Transverse colon (tissue), 4 donors: ENCODE data around the gene PPP1R9B. TPM values are rescaled to one million over a fixed set of nuclear protein-coding genes. Genes with fewer than 3 reads are reported as not detected.

Source experiments
- DNase-seq: peaks from one replicate; pipeline ENCODE4 v3.0.0-alpha.2; 2019
- H3K27ac ChIP-seq, 4 donors: fragments of 200-600 bp; sonication (generic); 2 replicates each; pipeline ENCODE4 v1.5.1; 2016 to 2018; ENCODE audit warnings: inconsistent platforms in 4 of 4
- H3K27me3 ChIP-seq: fragments of 200-600 bp; sonication (generic); 2 replicates; pipeline ENCODE4 v1.5.1; 2017; ENCODE audit warnings: inconsistent platforms
- H3K36me3 ChIP-seq, 4 donors: fragments of 200-600 bp; sonication (generic); 2 replicates each; pipeline ENCODE4 v1.5.1; 2017 to 2019; ENCODE audit warnings: inconsistent platforms in 4 of 4
- H3K4me1 ChIP-seq, 4 donors: fragments of 200-600 bp; sonication (generic); 2 replicates each; pipeline ENCODE4 v1.5.1; 2017 to 2020; ENCODE audit warnings: inconsistent platforms in 4 of 4
- H3K4me3 ChIP-seq, 4 donors: fragments of 200-600 bp; sonication (generic); 1 replicate in 1 of 4; 2 replicates in 3 of 4; pipeline versions ENCODE4 v1.5.1 to v1.6.1; 2017 to 2019; ENCODE audit warnings: inconsistent platforms in 4 of 4
- H3K9me3 ChIP-seq, 2 donors: fragments of 200-600 bp; sonication (generic); 2 replicates each; pipeline ENCODE4 v1.5.1; 2017 to 2019; ENCODE audit warnings: inconsistent platforms in 2 of 2
- EP300 ChIP-seq: sonication (generic); formaldehyde crosslinking; IDR thresholded peaks from one replicate; pipeline ENCODE4 v1.6.1; 2017; ENCODE audit warnings: antibody characterized with exemption, low read depth
- POLR2A ChIP-seq: fragments of 450-650 bp; IDR thresholded peaks from one replicate; pipeline ENCODE4 v1.6.1; 2016; ENCODE audit warnings: antibody characterized with exemption, mild to moderate bottlenecking, moderate library complexity
- POLR2AphosphoS5 ChIP-seq, 3 donors: sonication (generic); formaldehyde crosslinking; IDR thresholded peaks; one replicate each; pipeline ENCODE4 v1.6.1; 2016; ENCODE audit warnings: antibody characterized with exemption in 3 of 3
- WGBS, 2 donors: methylation state at CpG; one replicate each; pipeline ENCODE4 v1.1.5; 2018; ENCODE audit warnings: low coverage in 1 of 2; 5-methylcytosine and 5-hydroxymethylcytosine counted together
- in situ Hi-C, 4 donors: fragments of 200-750 bp; cut with MboI; loops; one replicate each; pipeline versions ENCODE4 v1.15.0 to v1.15.1; 2017; ENCODE audit warnings: low sequenced_read_pairs in 3 of 4, low pct_ligation_motif_present in 1 of 4, low pct_unique_long_range_greater_than_20kb in 1 of 4
- intact Hi-C: fragments of 100-400 bp; cut with DNase I; formaldehyde crosslinking; loops from one replicate; pipeline ENCODE4 v1.15.1; 2023; ENCODE audit warnings: low total_unique reads
- total RNA-seq, 4 donors: library from RNA; depleted of rRNA; stranded (reverse); fragments of >200 nt; gene quantifications; one replicate each; pipeline ENCODE4 v1.1.0, GENCODE V29; 2016
- TF ChIP-seq, protein P1 (sequence below), 5 experiments: fragments of 200-600 bp in 3 of 5; fragments of 450-650 bp in 2 of 5; sonication (generic) in 3 of 5; IDR thresholded peaks; 1 replicate in 2 of 5; 2 replicates in 3 of 5; pipeline ENCODE4 v1.5.1; 2016 to 2017; ENCODE audit warnings: antibody characterized with exemption in 5 of 5, inconsistent platforms in 3 of 5, mild to moderate bottlenecking in 2 of 5, moderate library complexity in 1 of 5

PPP1R9B gene
- total RNA-seq, 4 donors from 2014 or later: 19.0 to 29.9 (median 27.7) TPM

DNA sequence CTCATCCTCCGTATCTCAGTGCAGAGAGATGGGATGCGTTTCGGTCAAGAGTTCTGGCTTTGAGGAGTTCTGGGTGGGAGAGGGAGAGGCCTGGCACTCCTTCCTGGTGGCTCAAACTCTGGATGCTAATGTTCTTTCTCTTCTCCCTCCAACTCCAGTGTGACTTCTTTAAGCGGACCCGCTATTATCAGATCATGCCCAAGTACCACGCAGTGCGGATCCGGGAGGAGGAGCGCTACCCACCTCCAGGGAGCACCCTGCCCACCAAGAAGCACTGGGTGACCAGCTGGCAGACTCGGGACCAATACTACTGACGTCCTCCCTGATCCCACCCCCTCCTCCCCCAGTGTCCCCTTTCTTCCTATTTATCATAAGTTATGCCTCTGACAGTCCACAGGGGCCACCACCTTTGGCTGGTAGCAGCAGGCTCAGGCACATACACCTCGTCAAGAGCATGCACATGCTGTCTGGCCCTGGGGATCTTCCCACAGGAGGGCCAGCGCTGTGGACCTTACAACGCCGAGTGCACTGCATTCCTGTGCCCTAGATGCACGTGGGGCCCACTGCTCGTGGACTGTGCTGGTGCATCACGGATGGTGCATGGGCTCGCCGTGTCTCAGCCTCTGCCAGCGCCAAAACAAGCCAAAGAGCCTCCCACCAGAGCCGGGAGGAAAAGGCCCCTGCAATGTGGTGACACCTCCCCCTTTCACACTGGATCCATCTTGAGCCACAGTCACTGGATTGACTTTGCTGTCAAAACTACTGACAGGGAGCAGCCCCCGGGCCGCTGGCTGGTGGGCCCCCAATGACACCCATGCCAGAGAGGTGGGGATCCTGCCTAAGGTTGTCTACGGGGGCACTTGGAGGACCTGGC lies 61.3 kb downstream of the PPP1R9B start:
- no peak for DNase-seq
- TF ChIP-seq, protein P1, sequence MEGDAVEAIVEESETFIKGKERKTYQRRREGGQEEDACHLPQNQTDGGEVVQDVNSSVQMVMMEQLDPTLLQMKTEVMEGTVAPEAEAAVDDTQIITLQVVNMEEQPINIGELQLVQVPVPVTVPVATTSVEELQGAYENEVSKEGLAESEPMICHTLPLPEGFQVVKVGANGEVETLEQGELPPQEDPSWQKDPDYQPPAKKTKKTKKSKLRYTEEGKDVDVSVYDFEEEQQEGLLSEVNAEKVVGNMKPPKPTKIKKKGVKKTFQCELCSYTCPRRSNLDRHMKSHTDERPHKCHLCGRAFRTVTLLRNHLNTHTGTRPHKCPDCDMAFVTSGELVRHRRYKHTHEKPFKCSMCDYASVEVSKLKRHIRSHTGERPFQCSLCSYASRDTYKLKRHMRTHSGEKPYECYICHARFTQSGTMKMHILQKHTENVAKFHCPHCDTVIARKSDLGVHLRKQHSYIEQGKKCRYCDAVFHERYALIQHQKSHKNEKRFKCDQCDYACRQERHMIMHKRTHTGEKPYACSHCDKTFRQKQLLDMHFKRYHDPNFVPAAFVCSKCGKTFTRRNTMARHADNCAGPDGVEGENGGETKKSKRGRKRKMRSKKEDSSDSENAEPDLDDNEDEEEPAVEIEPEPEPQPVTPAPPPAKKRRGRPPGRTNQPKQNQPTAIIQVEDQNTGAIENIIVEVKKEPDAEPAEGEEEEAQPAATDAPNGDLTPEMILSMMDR (IDR thresholded peaks at IDR 0.05): no peak
- no peak for TF ChIP-seq POLR2A
- TF ChIP-seq POLR2AphosphoS5 (IDR thresholded peaks at IDR 0.05): no peak
- TF ChIP-seq EP300: no peak
- Histone ChIP-seq H3K4me1 (peaks cover 0 to 3% (median 0%) of the 10 kb centered on the region in 4 donors), H3K27ac (no peak overlapping the region), H3K9me3 (no peaks in the 10 kb centered on the region), H3K4me3 (no peak overlapping the region), H3K36me3 (no peaks in the 10 kb centered on the region), H3K27me3 (no peaks in the 10 kb centered on the region)
- in situ Hi-C loops: loop anchor here in 3 of 4 donors (5.0 to 10.0 kb wide), 2 partner anchors 62 to 64 kb away; no protein-coding TSS in a partner anchor
- intact Hi-C loops: no loop called here
- WGBS, 2 donors: 81% methylated on average over 25 of the region's 25 CpGs; no CpG with 5 or more reads in 1 of the 2 donors

DNA sequence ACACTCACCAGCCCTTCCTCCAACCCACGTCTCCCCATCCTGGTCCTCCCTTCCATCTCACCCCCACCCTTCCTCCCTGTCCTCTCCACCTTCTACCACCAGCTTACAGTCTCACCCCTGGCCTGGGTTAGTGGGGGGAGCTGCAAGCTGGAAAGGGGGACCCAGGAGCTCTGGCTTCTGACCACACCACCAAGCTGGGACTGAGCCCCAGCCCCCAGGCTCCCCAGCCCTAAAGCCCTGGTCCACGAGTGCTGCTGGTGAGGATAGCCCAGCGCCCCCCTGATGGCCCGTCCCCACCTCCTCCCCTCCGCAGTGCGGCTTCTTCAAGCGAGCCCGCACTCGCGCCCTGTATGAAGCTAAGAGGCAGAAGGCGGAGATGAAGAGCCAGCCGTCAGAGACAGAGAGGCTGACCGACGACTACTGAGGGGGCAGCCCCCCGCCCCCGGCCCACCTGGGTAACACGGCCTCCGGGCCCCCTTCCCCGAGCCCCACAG lies 62.5 kb downstream of the PPP1R9B start:
- Histone ChIP-seq H3K4me3 (no peak overlapping the region), H3K36me3 (no peaks in the 10 kb centered on the region), H3K27me3 (no peaks in the 10 kb centered on the region), H3K4me1 (no peaks in the 10 kb centered on the region), H3K9me3 (no peaks in the 10 kb centered on the region), H3K27ac (no peak overlapping the region)
- no peak for DNase-seq
- TF ChIP-seq EP300: no peak
- TF ChIP-seq, protein P1 (IDR thresholded peaks at IDR 0.05): no peak
- TF ChIP-seq POLR2A: no peak
- TF ChIP-seq POLR2AphosphoS5 (IDR thresholded peaks at IDR 0.05): no peak
- in situ Hi-C loops (loop anchor here in 3 of 4 donors (5.0 to 10.0 kb wide), 2 partner anchors 61 to 63 kb away; no protein-coding TSS in a partner anchor), intact Hi-C loops (loop anchor here (1.0 kb wide), 1 partner anchor 62 kb away; no protein-coding TSS in a partner anchor)
- WGBS, 2 donors: 77 to 92% methylated on average over 6 to 17 of the region's 19 CpGs

DNA sequence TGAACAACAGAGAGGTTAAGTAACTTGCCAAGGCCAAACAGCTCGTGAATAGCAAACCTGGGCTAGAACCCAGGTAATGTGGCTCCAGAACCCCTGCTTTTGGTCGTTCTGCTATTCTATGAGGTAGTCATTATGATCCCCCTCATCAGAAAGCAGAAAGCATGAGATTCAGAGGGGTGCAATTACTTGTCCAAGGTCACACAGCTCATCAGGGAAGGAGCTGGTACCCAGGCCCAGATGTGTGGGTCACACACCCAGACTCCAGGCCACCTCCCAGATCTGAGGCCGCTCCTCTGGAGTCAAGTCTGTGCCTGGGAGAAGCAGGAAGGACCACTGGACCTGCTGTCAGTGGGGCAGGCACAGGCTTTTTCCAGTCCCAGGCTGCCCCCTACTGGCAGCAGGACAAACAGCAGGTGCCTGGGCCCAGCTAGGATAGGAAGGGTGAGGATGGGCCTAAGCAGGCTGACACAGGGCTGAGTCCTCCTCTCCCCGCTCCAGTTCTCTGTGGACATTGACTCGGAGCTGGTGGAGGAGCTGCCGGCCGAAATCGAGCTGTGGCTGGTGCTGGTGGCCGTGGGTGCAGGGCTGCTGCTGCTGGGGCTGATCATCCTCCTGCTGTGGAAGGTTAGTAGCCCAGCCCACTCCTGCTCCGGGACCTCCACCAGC lies 63.1 kb downstream of the PPP1R9B start:
- in situ Hi-C loops (loop anchor here in 3 of 4 donors (5.0 to 10.0 kb wide), 2 partner anchors 60 to 63 kb away; no protein-coding TSS in a partner anchor), intact Hi-C loops (loop anchor here (1.0 kb wide), 1 partner anchor 61 kb away; no protein-coding TSS in a partner anchor)
- Histone ChIP-seq H3K27me3 (no peaks in the 10 kb centered on the region), H3K36me3 (no peaks in the 10 kb centered on the region), H3K27ac (no peak overlapping the region), H3K4me3 (no peak overlapping the region), H3K9me3 (no peaks in the 10 kb centered on the region), H3K4me1 (no peaks in the 10 kb centered on the region)
- WGBS, 2 donors: 35 to 62% methylated on average over 2 to 10 of the region's 10 CpGs
- TF ChIP-seq, protein P1 (IDR thresholded peaks at IDR 0.05): peak; percentile 94 to 97 (median 96)
- TF ChIP-seq POLR2A (no peak), POLR2AphosphoS5 (IDR thresholded peaks at IDR 0.05) (peak in 1 of 3 donors; percentile 32), EP300 (no peak)
- DNase-seq: peak; percentile 78

Other genes with a start within 250 kb of the PPP1R9B start
- not detected for gene DLX4, start 181.5 kb downstream of the PPP1R9B start, total RNA-seq
- not detected for gene DLX3, start 155.5 kb downstream of the PPP1R9B start, total RNA-seq
- 100 to 1,000 TPM; 147 to 294 (median 171) TPM for gene ITGA3, start 94.6 kb downstream of the PPP1R9B start, total RNA-seq
- gene PDK2, start 55.3 kb downstream of the PPP1R9B start, total RNA-seq: 100 to 1,000 TPM in 3 of 4 donors, 10 to 100 TPM in 1; 84.6 to 292 (median 136) TPM
- gene SAMD14, start 20.5 kb downstream of the PPP1R9B start, total RNA-seq: 1 to 10 TPM in 1 of 4 donors, under 1 TPM in 2, not detected in 1; 0.14 to 1.8 (median 0.32) TPM
- 10 to 100 TPM in 1 of 4 donors, 1 to 10 TPM in 3; 3.7 to 65.3 (median 7.6) TPM for gene SGCA, start 15.3 kb upstream of the PPP1R9B start, total RNA-seq
- gene COL1A1, start 51.0 kb upstream of the PPP1R9B start, total RNA-seq: 100 to 1,000 TPM in 2 of 4 donors, 10 to 100 TPM in 2; 13.0 to 210 (median 79.8) TPM
- gene TMEM92, start 123.8 kb upstream of the PPP1R9B start, total RNA-seq: 1 to 10 TPM in 2 of 4 donors, not detected in 2; 1.9 to 3.7 TPM
- gene XYLT2, start 195.4 kb upstream of the PPP1R9B start, total RNA-seq: 10 to 100 TPM; 21.3 to 27.3 (median 22.0) TPM
- 10 to 100 TPM in 3 of 4 donors, 1 to 10 TPM in 1; 4.9 to 97.5 (median 46.9) TPM for gene MRPL27, start 222.5 kb upstream of the PPP1R9B start, total RNA-seq
- 1 to 10 TPM in 2 of 4 donors, not detected in 2; 1.4 to 1.6 TPM for gene EME1, start 222.6 kb upstream of the PPP1R9B start, total RNA-seq
- gene LRRC59, start 246.8 kb upstream of the PPP1R9B start, total RNA-seq: 10 to 100 TPM; 45.0 to 96.9 (median 64.4) TPM